Liver (tissue), 9 donors: ENCODE measurements around the gene SEMA7A. TPM values are rescaled to one million over a fixed set of nuclear protein-coding genes. Genes with fewer than 3 reads are reported as not detected.

Source experiments
- DNase-seq: peaks from one replicate; pipeline ENCODE4 v3.0.0-alpha.2; 2017; ENCODE audit warnings: low spot score
- H3K27ac ChIP-seq, 2 donors: one replicate each; pipeline ENCODE4 v1.7.0; 2013; ENCODE audit warnings: inconsistent platforms in 2 of 2, low read length in 2 of 2, control low read depth in 1 of 2, low read depth in 1 of 2, mild to moderate bottlenecking in 1 of 2
- H3K27me3 ChIP-seq, 4 donors: one replicate each; pipeline versions ENCODE4 v1.6.1 to v1.7.0; 2013; ENCODE audit warnings: low read length in 3 of 4, inconsistent platforms in 1 of 4, mild to moderate bottlenecking in 1 of 4, moderate library complexity in 1 of 4; ENCODE audit not compliant: control insufficient read depth in 4 of 4, insufficient read depth in 4 of 4
- H3K36me3 ChIP-seq, 4 donors: one replicate each; pipeline versions ENCODE4 v1.6.1 to v1.7.0; 2013; ENCODE audit warnings: low read length in 3 of 4, mild to moderate bottlenecking in 3 of 4, low read depth in 1 of 4, moderate library complexity in 1 of 4; ENCODE audit not compliant: control insufficient read depth in 4 of 4, insufficient read depth in 3 of 4
- H3K4me1 ChIP-seq, 4 donors: one replicate each; pipeline versions ENCODE4 v1.6.1 to v1.7.0; 2013; ENCODE audit warnings: low read length in 3 of 4, mild to moderate bottlenecking in 3 of 4, moderate library complexity in 1 of 4; ENCODE audit not compliant: control insufficient read depth in 4 of 4, insufficient read depth in 4 of 4
- H3K4me3 ChIP-seq, 3 donors: one replicate each; pipeline versions ENCODE4 v1.6.1 to v1.7.0; 2013; ENCODE audit warnings: low read length in 3 of 3, control low read depth in 1 of 3, low read depth in 1 of 3, mild to moderate bottlenecking in 1 of 3
- H3K9ac ChIP-seq, 2 donors: one replicate each; pipeline ENCODE4 v1.7.0; 2013; ENCODE audit warnings: low read length in 2 of 2, mild to moderate bottlenecking in 2 of 2, moderate library complexity in 2 of 2, control low read depth in 1 of 2, low read depth in 1 of 2
- H3K9me3 ChIP-seq, 4 donors: one replicate each; pipeline versions ENCODE4 v1.6.1 to v1.7.0; 2013; ENCODE audit warnings: low read length in 3 of 4; ENCODE audit not compliant: control insufficient read depth in 4 of 4
- FOXA1 ChIP-seq: IDR thresholded peaks from 2 replicates; pipeline ENCODE4 v1.6.1; 2016; ENCODE audit warnings: antibody characterized with exemption
- FOXA2 ChIP-seq: IDR thresholded peaks from 2 replicates; pipeline ENCODE4 v1.6.1; 2016; ENCODE audit warnings: antibody characterized with exemption
- GABPA ChIP-seq, 2 donors: IDR thresholded peaks in 1 of 2; conservative IDR thresholded peaks in 1 of 2; 2 replicates each; pipeline ENCODE4 v1.6.1; 2016; ENCODE audit warnings: antibody characterized with exemption in 2 of 2, mild to moderate bottlenecking in 1 of 2, moderate library complexity in 1 of 2
- HNF4G ChIP-seq: IDR thresholded peaks from 2 replicates; pipeline ENCODE4 v1.6.1; 2016; ENCODE audit warnings: antibody characterized with exemption
- JUND ChIP-seq, 2 donors: IDR thresholded peaks; 2 replicates each; pipeline ENCODE4 v1.6.1; 2016; ENCODE audit warnings: antibody characterized with exemption in 2 of 2
- RAD21 ChIP-seq, 2 donors: IDR thresholded peaks; 2 replicates each; pipeline ENCODE4 v1.6.1; 2016; ENCODE audit warnings: antibody characterized with exemption in 2 of 2, mild to moderate bottlenecking in 2 of 2
- RXRA ChIP-seq, 2 donors: IDR thresholded peaks; 2 replicates each; pipeline ENCODE4 v1.6.1; 2017 to 2018; ENCODE audit warnings: antibody characterized with exemption in 2 of 2, mild to moderate bottlenecking in 1 of 2
- SP1 ChIP-seq: IDR thresholded peaks from 2 replicates; pipeline ENCODE4 v1.6.1; 2018; ENCODE audit warnings: antibody characterized with exemption, mild to moderate bottlenecking
- TAF1 ChIP-seq: conservative IDR thresholded peaks from 2 replicates; pipeline ENCODE4 v1.6.1; 2016; ENCODE audit warnings: antibody characterized with exemption, mild to moderate bottlenecking
- YY1 ChIP-seq: IDR thresholded peaks from 2 replicates; pipeline ENCODE4 v1.6.1; 2016; ENCODE audit warnings: antibody characterized with exemption, mild to moderate bottlenecking
- WGBS: extraction: QIAGEN DNeasy Blood & Tissue Kit; methylation state at CpG from one replicate; pipeline ENCODE4 v1.1.7; 2013; 5-methylcytosine and 5-hydroxymethylcytosine counted together
- polyA plus RNA-seq, 2 donors: library from polyadenylated mRNA; stranded (reverse) in 1 of 2; unstranded in 1 of 2; fragments of 200-250 nt in 1 of 2; fragments of >200 nt in 1 of 2; fragmentation: Nextera tagmentation in 1 of 2; extraction: Ambion mirVana in 1 of 2; gene quantifications; one replicate each; pipeline versions ENCODE4 v1.2.1 to v1.2.3, GENCODE V29; 2013 to 2015
- total RNA-seq, 2 donors: library from RNA; depleted of rRNA; stranded (reverse); fragments of >200 nt; gene quantifications; one replicate each; pipeline ENCODE4 v1.2.3, GENCODE V29; 2014
- TF ChIP-seq, protein P1 (sequence below): IDR thresholded peaks from 2 replicates; pipeline ENCODE4 v1.6.1; 2016; ENCODE audit warnings: antibody characterized with exemption, mild to moderate bottlenecking
- TF ChIP-seq, protein P2 (sequence below): fragments of 150-350 bp; IDR thresholded peaks from 2 replicates; pipeline ENCODE4 v1.5.1; 2017; ENCODE audit warnings: improper control_type of control experiment, low read depth, low read length; ENCODE audit not compliant: missing input control
- TF ChIP-seq, protein P3 (sequence below): IDR thresholded peaks from 2 replicates; pipeline ENCODE4 v1.6.1; 2016; ENCODE audit warnings: antibody characterized with exemption
- TF ChIP-seq, protein P4 (sequence below): IDR thresholded peaks from 2 replicates; pipeline ENCODE4 v1.6.1; 2016; ENCODE audit warnings: antibody characterized with exemption
- donor health status: healthy.
- donor health status: healthy.
- donor health status: healthy.
- donor health status: healthy.
- donor health status: healthy.

The SEMA7A gene
- total and polyA plus RNA-seq, 4 donors, result 0.14 to 18.1 (median 1.4) TPM

DNA sequence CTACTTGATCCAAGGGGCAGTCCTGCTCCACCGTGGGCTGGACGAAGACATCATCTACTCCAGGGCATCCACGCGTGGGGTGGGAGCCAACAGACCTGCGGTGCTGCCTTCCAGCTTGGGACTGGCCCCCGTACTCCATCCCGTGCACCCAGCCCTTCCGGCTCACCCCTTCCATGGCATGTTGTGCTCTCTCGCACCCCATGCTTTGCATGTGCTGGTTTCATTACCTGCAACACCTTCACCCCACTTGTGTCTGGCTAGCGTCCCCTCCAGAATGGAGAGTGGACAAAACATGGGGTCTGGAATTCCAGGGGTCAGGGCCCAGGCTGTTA lies 30.2 kb downstream of the SEMA7A start:
- DNase-seq, result no peak
- Histone ChIP-seq H3K4me3 (no peak overlapping the region), H3K9me3 (no peaks in the 10 kb centered on the region), H3K27me3 (no peaks in the 10 kb centered on the region), H3K9ac (no peak overlapping the region), H3K36me3 (no peaks in the 10 kb centered on the region), H3K4me1 (peaks cover 0 to 3% (median 0%) of the 10 kb centered on the region in 4 donors), H3K27ac (no peak overlapping the region)
- TF ChIP-seq, protein P1, sequence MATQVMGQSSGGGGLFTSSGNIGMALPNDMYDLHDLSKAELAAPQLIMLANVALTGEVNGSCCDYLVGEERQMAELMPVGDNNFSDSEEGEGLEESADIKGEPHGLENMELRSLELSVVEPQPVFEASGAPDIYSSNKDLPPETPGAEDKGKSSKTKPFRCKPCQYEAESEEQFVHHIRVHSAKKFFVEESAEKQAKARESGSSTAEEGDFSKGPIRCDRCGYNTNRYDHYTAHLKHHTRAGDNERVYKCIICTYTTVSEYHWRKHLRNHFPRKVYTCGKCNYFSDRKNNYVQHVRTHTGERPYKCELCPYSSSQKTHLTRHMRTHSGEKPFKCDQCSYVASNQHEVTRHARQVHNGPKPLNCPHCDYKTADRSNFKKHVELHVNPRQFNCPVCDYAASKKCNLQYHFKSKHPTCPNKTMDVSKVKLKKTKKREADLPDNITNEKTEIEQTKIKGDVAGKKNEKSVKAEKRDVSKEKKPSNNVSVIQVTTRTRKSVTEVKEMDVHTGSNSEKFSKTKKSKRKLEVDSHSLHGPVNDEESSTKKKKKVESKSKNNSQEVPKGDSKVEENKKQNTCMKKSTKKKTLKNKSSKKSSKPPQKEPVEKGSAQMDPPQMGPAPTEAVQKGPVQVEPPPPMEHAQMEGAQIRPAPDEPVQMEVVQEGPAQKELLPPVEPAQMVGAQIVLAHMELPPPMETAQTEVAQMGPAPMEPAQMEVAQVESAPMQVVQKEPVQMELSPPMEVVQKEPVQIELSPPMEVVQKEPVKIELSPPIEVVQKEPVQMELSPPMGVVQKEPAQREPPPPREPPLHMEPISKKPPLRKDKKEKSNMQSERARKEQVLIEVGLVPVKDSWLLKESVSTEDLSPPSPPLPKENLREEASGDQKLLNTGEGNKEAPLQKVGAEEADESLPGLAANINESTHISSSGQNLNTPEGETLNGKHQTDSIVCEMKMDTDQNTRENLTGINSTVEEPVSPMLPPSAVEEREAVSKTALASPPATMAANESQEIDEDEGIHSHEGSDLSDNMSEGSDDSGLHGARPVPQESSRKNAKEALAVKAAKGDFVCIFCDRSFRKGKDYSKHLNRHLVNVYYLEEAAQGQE, result no peak
- TF ChIP-seq GABPA (IDR thresholded peaks at IDR 0.05 in 1 of 2, conservative IDR thresholded peaks at IDR 0.05 in 1 of 2), result no peak
- TF ChIP-seq TAF1, result no peak
- 83% methylated on average over 10 of the region's 10 CpGs for whole genome bisulfite sequencing

DNA sequence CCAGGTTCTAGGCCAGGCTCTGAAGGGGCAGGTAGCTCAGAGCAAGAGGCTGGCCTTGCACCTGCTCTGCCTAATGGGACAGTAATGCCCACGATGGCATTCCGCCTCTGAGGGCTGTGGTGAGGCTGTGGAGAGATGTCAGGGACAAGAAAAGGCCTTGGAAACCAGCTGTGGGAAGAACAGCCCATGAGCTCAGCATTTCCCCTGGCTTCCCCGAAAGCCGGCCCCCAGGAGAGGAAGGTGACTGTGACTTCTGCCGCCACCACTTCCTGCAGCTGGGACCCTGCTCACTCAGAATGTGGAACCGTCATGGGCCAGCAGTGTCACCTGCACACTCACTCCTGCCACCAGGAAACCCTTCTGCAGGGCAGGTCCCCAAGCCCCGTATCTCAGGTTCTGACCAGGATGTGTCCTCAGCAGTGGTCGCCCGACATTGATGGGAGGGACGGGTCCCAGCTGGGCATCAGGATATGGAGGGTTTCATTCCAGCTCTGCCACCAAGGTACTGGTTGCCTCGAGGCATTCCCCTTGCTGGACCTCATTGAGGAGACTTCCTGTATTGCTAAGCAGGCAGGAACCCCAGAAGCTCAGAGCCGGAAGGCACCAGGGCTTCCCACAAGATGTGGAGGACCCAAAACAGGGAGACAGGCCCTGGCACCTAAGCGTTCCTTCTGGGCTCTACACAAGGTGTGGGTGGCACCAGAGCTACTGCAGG lies 30.7 kb downstream of the SEMA7A start:
- 66% methylated on average over 13 of the region's 13 CpGs for WGBS

More for the DNA sequence above, 30.7 kb downstream of the SEMA7A start:
- Histone ChIP-seq H3K4me1 (peaks cover 0 to 3% (median 0%) of the 10 kb centered on the region in 4 donors), H3K9me3 (no peaks in the 10 kb centered on the region), H3K9ac (no peak overlapping the region), H3K27ac (no peak overlapping the region), H3K36me3 (no peaks in the 10 kb centered on the region), H3K27me3 (no peaks in the 10 kb centered on the region), H3K4me3 (no peak overlapping the region)
- no peak for DNase-seq
- TF ChIP-seq, protein P2, sequence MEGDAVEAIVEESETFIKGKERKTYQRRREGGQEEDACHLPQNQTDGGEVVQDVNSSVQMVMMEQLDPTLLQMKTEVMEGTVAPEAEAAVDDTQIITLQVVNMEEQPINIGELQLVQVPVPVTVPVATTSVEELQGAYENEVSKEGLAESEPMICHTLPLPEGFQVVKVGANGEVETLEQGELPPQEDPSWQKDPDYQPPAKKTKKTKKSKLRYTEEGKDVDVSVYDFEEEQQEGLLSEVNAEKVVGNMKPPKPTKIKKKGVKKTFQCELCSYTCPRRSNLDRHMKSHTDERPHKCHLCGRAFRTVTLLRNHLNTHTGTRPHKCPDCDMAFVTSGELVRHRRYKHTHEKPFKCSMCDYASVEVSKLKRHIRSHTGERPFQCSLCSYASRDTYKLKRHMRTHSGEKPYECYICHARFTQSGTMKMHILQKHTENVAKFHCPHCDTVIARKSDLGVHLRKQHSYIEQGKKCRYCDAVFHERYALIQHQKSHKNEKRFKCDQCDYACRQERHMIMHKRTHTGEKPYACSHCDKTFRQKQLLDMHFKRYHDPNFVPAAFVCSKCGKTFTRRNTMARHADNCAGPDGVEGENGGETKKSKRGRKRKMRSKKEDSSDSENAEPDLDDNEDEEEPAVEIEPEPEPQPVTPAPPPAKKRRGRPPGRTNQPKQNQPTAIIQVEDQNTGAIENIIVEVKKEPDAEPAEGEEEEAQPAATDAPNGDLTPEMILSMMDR, result no peak
- TF ChIP-seq JUND (IDR thresholded peaks at IDR 0.05), result no peak
- TF ChIP-seq, protein P3, sequence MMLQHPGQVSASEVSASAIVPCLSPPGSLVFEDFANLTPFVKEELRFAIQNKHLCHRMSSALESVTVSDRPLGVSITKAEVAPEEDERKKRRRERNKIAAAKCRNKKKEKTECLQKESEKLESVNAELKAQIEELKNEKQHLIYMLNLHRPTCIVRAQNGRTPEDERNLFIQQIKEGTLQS, result no peak
- no peak for TF ChIP-seq RXRA (IDR thresholded peaks at IDR 0.05)
- TF ChIP-seq, protein P4, sequence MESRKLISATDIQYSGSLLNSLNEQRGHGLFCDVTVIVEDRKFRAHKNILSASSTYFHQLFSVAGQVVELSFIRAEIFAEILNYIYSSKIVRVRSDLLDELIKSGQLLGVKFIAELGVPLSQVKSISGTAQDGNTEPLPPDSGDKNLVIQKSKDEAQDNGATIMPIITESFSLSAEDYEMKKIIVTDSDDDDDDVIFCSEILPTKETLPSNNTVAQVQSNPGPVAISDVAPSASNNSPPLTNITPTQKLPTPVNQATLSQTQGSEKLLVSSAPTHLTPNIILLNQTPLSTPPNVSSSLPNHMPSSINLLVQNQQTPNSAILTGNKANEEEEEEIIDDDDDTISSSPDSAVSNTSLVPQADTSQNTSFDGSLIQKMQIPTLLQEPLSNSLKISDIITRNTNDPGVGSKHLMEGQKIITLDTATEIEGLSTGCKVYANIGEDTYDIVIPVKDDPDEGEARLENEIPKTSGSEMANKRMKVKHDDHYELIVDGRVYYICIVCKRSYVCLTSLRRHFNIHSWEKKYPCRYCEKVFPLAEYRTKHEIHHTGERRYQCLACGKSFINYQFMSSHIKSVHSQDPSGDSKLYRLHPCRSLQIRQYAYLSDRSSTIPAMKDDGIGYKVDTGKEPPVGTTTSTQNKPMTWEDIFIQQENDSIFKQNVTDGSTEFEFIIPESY, result no peak
- TF ChIP-seq HNF4G, result no peak
- no peak for TF ChIP-seq YY1
- TF ChIP-seq TAF1, result no peak
- TF ChIP-seq, protein P1, result no peak
- no peak for TF ChIP-seq FOXA2
- no peak for TF ChIP-seq SP1
- no peak for TF ChIP-seq GABPA (IDR thresholded peaks at IDR 0.05 in 1 of 2, conservative IDR thresholded peaks at IDR 0.05 in 1 of 2)
- no peak for TF ChIP-seq RAD21 (IDR thresholded peaks at IDR 0.05)
- TF ChIP-seq FOXA1, result no peak
